Measurements from ENCODE around the gene CHRNA9. TPM values are rescaled to one million over a fixed set of nuclear protein-coding genes. Genes with fewer than 3 reads are reported as not detected.

CHRNA9 gene
- total RNA-seq, 1 experiment from 2014 or later, result not detected

- no TSS peak for BruUV-seq (replicated peaks)
- Histone ChIP-seq H3K27me3 (ENCODE audit: control insufficient read depth, insufficient read depth, low read length) (no peaks in the 10 kb centered on the region), H3K36me3 (ENCODE audit: control insufficient read depth, insufficient read depth, low read length) (no peaks in the 10 kb centered on the region), H3K27ac (ENCODE audit: low read length) (peak overlapping the region; percentile 88), H3K4me1 (ENCODE audit: control insufficient read depth, insufficient read depth, low read length) (peaks cover 10% of the 10 kb centered on the region), H3K9me3 (ENCODE audit: control insufficient read depth, insufficient read depth, low read depth, low read length) (no peaks in the 10 kb centered on the region), H3K4me3 (ENCODE audit: low read depth in 2 of 2, low read length in 2 of 2) (peak overlapping the region; percentile 25 to 46; a peak in 3 of 4 replicates)
- ATAC-seq, result peak; percentile 23; the same call in 1 of the 2 replicates
- intact Hi-C loops (cut with micrococcal nuclease; ENCODE audit: unreplicated experiment) (loop anchor here (10.0 kb wide), 1 partner anchor 262 kb away; the partner anchor contains the start of gene N4BP2), in situ Hi-C loops (cut with HindIII; ENCODE audit: low pct_unique_long_range_greater_than_20kb, low sequenced_read_pairs) (no loop called here)
- POLR2A ChIA-PET, result interaction anchor here (0.5 kb wide), 1 partner anchor 163 kb away, joined by 3 read pairs; no protein-coding TSS in a partner anchor
- no peak for TF ChIP-seq SIN3A (IDR thresholded peaks at IDR 0.05; ENCODE audit: borderline replicate concordance, insufficient read depth, low read depth, low read length)
- TF ChIP-seq REST (IDR thresholded peaks at IDR 0.05; ENCODE audit: insufficient read depth in 1 of 2, low read depth in 2 of 2, low read length in 1 of 2), result no peak
- TF ChIP-seq CTCF (IDR thresholded peaks at IDR 0.05), result no peak
- no peak for TF ChIP-seq POLR2AphosphoS5 (IDR thresholded peaks at IDR 0.05; ENCODE audit: low read depth, low read length)
- CTCF ChIA-PET, result interaction anchor here (0.6 to 1.3 kb wide), 3 partner anchors 9 to 261 kb away, joined by 4 to 18 read pairs (median 7); no protein-coding TSS in a partner anchor
- no peak for DNase-seq (ENCODE audit: low read depth, low spot score)
Observed at GRCh38 chr4:40316333-40316781, 18.8 kb upstream of the CHRNA9 start.

- intact Hi-C loops (cut with micrococcal nuclease; ENCODE audit: unreplicated experiment), result loop anchor here (10.0 kb wide), 1 partner anchor 262 kb away; the partner anchor contains the start of gene N4BP2
- DNase-seq (ENCODE audit: low read depth, low spot score), result peak; percentile 88
- H3K27me3 ChIP-seq (ENCODE audit: control insufficient read depth, insufficient read depth, low read length), result no peaks in the 10 kb centered on the region
- BruUV-seq (replicated peaks), result no TSS peak
- in situ Hi-C loops (cut with HindIII; ENCODE audit: low pct_unique_long_range_greater_than_20kb, low sequenced_read_pairs), result no loop called here
- ChIA-PET POLR2A (interaction anchor here (0.5 to 0.9 kb wide), 3 partner anchors 162 to 342 kb away, joined by 3 to 14 read pairs (median 3); no protein-coding TSS in a partner anchor), CTCF (interaction anchor here (0.5 to 1.3 kb wide), 9 partner anchors 8 to 354 kb away, joined by 3 to 18 read pairs (median 4); no protein-coding TSS in a partner anchor)
- peak overlapping the region; percentile 88 for H3K27ac ChIP-seq (ENCODE audit: low read length)
- ATAC-seq, result peak; percentile 87
- TF ChIP-seq CTCF (IDR thresholded peaks at IDR 0.05) (peak; percentile 82), TCF7L2 (IDR thresholded peaks at IDR 0.05; ENCODE audit: low read depth, low read length) (no peak)
- H3K36me3 ChIP-seq (ENCODE audit: control insufficient read depth, insufficient read depth, low read length), result no peaks in the 10 kb centered on the region
- H3K4me3 ChIP-seq (ENCODE audit: low read depth in 2 of 2, low read length in 2 of 2), result peak overlapping the region; percentile 25 to 46
- peaks cover 10% of the 10 kb centered on the region for H3K4me1 ChIP-seq (ENCODE audit: control insufficient read depth, insufficient read depth, low read length)
- no peaks in the 10 kb centered on the region for H3K9me3 ChIP-seq (ENCODE audit: control insufficient read depth, insufficient read depth, low read depth, low read length)
Observed at GRCh38 chr4:40316782-40317635, 18.1 kb upstream of the CHRNA9 start.
